Thyroid gland (tissue), 4 donors: ENCODE results near the gene EXOSC9.

Source experiments
- CTCF ChIP-seq, 6 experiments: fragments of 200-600 bp in 3 of 6; fragments of 450-650 bp in 3 of 6; sonication (generic) in 3 of 6; IDR thresholded peaks; one replicate each; pipeline ENCODE4 v1.5.1; 2016 to 2019; ENCODE audit warnings: antibody characterized with exemption in 6 of 6, mild to moderate bottlenecking in 2 of 6, inconsistent platforms in 1 of 6, moderate library complexity in 1 of 6
- POLR2A ChIP-seq, 2 donors: fragments of 450-650 bp; IDR thresholded peaks; one replicate each; pipeline ENCODE4 v1.6.1; 2017; ENCODE audit warnings: antibody characterized with exemption in 2 of 2, mild to moderate bottlenecking in 2 of 2, moderate library complexity in 1 of 2

- no peak for TF ChIP-seq CTCF (IDR thresholded peaks at IDR 0.05)
- no peak for TF ChIP-seq POLR2A (IDR thresholded peaks at IDR 0.05)
Measured at GRCh38 chr4:121827853-121828252, 26.7 kb downstream of the EXOSC9 start.
